HG02798 (cell line): ENCODE data around the gene PABPN1L.

ENCODE experiments used
- ATAC-seq: cut with Tn5 transposase; IDR thresholded peaks from one replicate; pipeline ENCODE4 v1.9.1; 2021; ENCODE audit warnings: mild to moderate bottlenecking; ENCODE audit not compliant: unreplicated experiment, poor library complexity

The PABPN1L gene

DNA sequence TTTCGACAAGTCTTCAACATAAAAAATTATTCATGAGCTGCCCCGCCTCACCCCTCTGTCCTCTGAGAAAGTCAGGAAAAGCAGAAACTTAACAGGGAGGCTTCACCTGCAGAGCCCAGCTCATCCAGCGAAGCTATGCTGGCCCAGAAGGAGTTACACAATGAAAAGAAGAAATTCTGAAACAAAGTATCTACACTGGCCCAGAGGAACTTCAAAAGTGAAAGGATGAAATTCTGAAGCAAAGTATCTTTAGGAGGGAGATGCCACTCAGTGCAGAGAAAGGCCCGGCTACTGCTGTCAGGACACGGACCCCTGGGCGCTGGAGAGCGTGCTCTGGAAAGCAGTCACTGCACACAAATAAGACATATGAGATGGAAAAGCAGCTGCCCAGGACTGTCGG is 11.3 kb downstream of the PABPN1L start:
- no peak for ATAC-seq

DNA sequence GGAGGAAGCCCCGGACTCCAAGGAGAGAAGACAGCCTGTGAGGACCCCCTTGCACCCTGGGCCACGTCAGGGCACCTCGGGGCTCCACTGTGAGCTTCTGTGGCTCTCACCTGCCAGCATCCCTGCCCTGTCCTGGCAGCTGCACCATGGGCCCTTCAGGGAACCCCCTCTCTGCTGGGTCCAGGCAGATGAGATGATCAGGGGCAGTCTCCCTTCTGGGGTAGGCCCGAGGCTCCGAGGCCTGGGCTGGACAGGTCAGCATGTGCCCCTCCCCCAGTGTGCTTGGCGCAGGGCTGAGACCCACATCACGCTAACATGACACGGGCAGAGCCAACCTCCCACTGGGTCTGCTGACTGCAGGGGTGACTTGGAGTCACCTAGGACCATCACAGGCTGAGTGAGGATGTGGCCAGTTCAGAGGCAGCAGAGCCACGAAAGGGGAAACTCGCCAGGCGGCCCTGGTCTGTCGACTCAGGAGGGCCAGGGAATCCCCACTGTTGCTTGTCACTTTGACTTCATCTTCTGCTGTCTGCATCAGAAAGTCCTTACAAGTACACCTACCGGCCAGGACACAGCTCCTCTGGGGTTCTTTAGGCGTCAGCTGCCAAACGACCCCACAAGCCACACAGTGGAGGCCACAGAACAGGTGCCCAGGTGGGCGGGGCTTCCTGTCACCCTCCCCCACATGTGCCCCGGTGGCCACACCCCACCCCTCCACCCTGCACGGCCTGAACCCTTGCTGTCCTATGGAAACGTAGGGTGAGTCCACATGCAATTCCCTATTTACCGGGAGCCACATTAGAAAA is 12.0 kb downstream of the PABPN1L start:
- ATAC-seq, result no peak

DNA sequence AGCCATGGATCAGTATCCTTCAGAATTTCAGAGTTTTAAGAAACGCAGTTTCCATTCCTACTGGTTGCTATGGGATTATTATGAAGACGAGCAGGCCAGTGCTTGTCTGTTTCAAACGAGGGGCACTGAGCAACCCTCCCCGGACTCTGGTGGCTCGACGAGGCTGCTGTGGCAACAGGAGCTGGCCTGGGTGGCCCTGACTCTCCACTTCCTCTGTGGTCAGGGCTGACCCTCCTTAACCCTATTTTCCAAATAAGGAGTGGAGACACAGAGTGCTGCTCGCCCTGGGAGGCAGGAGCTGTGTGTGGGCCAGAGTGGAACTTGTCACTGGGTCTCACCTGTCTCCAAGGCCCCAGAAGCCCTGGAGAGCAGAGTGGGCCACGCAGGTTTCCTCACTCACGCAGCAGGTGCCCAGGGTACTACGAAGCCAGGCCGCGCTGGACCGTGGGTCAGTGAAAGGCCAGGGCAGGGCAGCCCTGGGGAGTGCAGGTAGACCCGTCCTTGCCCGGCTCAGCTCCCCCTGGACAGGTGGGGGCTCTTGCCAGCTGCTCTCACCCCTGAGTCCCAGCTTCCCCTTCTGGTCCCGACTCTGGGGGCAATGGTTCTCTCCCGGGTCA is 13.0 kb downstream of the PABPN1L start:
- ATAC-seq, result no peak

- ATAC-seq, result no peak
Measured at GRCh38 chr16:88851616-88852015, 14.8 kb downstream of the PABPN1L start.

DNA sequence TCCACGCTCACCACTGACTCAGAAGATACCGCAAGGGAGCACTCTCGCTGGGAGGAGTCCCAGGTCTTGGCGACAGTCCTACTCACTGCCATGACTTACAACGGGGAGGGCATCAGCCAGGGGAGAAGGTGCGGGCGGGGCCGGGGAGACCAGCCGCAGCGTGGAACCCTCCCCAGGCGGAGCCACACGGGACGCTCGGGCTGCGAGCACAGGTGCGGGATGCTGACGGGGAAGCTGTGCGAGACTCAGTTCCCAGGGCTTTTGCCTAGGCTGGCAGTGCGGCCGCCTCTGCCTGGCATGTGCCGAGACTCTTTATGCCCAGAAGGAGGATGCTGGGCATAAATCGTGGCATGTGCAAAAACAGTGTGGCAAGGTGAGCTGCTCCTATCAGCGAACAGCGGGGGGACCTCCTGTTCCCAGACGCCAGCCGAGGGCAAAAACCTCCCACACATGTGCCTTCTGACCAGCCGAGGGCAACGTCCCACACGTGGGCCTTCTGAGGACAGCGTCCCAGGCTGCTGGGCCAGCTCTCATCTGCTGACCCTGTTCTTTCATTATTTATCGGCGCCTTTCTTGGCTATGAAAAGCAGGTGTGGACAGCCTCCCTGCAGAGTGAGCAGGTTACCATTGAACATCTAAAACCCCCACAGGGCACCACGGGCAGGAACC is 15.8 kb downstream of the PABPN1L start:
- no peak for ATAC-seq

GRCh38 chr16:88848557-88848956 is 17.9 kb downstream of the PABPN1L start:
- no peak for ATAC-seq

GRCh38 chr16:88847654-88848053 is 18.8 kb downstream of the PABPN1L start:
- ATAC-seq, result no peak

GRCh38 chr16:88846088-88846487 is 20.4 kb downstream of the PABPN1L start:
- no peak for ATAC-seq

DNA sequence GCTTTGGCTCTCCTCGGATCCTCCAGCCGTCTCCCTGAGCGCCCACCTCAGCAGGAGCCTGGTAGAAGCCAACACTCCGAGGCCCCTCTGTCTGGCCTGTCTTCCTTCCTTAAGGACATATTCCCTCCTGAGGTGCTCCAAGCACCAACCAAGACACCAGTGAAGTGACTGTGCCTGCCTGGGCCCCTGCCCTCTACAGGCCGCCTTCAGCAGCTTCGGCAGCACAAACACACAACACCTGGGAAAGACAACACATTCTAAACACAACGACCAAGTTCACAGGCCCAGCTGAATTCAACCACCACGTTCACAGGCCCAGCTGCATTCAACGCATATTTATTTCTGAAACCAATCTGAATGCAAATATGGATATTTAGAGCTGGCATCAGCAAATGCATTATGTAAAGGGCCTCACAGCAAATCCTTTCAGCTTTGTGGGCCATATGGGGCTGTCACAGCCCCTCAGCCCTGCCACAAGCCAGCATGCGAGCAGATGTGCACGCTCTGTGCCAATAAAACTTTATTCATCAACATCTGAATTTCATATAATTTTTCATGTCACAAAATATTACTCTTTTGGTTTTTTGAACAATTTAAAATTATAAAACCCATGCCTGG is 21.9 kb downstream of the PABPN1L start:
- ATAC-seq, result no peak

GRCh38 chr16:88843256-88843655 is 23.2 kb downstream of the PABPN1L start:
- no peak for ATAC-seq

DNA sequence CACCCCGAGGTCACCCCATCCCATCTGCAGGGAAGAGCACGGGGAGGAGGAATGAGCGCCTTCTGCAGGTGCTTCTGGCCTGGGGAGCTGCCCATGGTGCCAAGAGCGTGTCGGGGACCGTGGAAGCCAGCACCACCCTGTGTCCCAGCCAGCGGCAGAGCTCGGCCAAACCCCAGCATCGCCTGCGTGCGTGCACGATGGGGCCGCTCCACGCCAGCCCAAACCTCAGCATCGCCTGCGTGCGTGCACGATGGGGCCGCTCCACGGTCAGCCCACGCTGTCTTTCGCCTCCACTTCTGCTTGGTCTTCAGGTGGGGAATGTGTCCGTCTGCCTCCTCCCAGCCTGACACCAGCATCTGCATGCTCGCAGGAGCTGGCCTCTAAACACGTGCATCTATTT is 23.7 kb downstream of the PABPN1L start:
- no peak for ATAC-seq

DNA sequence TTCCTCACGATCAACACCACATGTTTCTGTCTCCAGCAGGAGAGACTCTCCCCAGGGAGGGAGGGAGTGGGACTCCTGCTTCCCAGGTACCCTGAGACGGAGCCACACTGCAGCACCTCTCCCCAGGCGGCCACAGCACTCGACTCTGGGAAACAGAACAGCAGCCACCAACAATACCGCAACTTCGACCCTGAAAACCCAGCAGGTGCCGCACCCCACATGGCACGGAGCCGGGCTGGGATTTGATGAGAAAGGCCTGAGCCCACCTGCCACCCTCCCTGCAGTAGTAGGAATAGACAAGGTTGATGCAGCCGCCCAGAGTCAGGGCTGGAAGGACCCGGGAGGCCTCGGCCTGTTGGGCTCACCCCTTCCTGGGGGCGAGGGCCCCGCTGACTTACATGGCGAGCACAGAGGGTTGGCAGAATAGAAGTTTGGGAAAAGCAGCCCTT is 24.1 kb downstream of the PABPN1L start:
- ATAC-seq, result no peak

- no peak for ATAC-seq
Measured at GRCh38 chr16:88841521-88842307, 24.7 kb downstream of the PABPN1L start.

- ATAC-seq, result no peak
Measured at GRCh38 chr16:88840600-88841215, 25.8 kb downstream of the PABPN1L start.

- ATAC-seq, result no peak
Measured at GRCh38 chr16:88839745-88840599, 26.5 kb downstream of the PABPN1L start.

- ATAC-seq, result no peak
Measured at GRCh38 chr16:88839026-88839529, 27.4 kb downstream of the PABPN1L start.

DNA sequence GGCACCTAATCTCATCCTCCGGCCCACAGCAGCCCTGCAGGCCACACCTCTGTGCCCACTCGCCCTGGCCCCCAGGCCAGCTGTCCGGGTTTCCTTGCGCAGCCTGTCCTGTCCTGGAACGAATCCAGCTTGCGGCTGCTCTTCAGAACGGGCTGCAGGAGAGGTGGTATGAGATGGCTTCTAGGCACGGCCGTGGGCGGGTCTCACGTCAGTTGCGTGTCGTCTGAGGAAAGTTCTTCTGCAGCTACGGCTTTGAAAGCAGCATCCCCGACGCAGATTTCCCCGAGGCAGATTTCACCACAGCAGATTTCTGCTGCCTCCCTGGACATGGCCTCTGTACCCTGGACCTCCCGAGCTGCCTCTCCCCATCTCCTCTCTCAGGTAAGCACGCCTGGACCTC is 27.9 kb downstream of the PABPN1L start:
- no peak for ATAC-seq

DNA sequence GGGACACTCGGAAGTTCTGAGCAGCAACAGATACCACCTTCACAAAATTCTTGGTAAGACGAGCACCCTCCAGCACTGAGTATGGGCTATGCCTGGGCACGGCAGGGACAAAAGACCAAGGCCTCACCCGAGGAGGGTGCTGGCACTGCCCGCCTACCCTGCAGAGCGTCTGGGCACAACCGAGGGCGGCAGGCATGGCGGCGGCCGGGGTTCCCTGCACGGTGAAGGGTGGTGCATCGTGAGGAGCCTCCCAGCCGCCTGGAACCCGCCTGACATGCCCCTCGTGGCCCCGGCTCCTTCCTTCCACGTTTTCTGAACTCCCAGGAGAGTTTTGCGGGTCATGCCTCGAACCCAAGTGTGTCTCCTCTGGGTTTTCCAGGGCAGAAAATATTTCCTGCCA is 28.7 kb downstream of the PABPN1L start:
- no peak for ATAC-seq

- no peak for ATAC-seq
Measured at GRCh38 chr16:88836791-88837190, 29.7 kb downstream of the PABPN1L start.
